GM19397 (cell line): ENCODE measurements around the gene TMX4.
"Not testable (repeated sequence)": the region's sequence is repeated elsewhere in the genome, so short reads cannot be mapped to it uniquely, and the experiment has no call there.

Source experiments
- ATAC-seq: cut with Tn5 transposase; IDR thresholded peaks from one replicate; pipeline ENCODE4 v1.9.1; 2021; ENCODE audit warnings: mild to moderate bottlenecking, moderate library complexity; ENCODE audit not compliant: unreplicated experiment

The TMX4 gene

GRCh38 chr20:7974785-7975435, 44.7 kb downstream of the TMX4 start:
- ATAC-seq = no peak

GRCh38 chr20:7971536-7972280, 47.9 kb downstream of the TMX4 start:
- ATAC-seq = no peak

DNA sequence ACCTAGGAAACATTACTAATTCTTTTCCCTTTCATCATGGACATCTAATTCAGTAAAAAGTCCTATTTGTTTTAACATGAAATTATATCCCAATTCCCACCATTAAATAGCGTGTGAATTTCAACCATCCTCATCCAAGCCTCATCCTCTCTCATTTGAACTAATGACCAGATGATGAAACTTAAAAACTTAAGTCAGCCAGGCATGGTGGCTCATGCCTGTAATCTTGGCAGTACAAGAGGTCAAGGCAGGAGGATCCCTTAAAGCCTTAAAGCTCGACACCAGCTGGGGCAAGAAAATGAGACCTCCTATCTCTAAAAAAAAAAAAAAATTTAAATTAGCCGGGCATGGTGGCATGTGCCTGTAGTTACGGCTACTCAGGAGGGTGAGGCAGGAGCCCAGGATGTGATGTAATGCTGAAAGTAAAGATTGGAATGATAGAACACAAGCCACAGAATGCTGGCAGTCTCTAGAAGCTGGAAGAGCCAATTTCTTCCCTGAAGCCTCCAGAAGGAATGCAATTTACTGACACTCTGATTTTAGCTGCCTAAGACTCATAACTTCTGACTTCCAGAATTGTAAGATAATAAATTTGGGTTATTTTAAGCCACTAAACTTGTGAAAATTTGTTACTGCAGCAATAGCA, 52.2 kb downstream of the TMX4 start:
- no peak for ATAC-seq

DNA sequence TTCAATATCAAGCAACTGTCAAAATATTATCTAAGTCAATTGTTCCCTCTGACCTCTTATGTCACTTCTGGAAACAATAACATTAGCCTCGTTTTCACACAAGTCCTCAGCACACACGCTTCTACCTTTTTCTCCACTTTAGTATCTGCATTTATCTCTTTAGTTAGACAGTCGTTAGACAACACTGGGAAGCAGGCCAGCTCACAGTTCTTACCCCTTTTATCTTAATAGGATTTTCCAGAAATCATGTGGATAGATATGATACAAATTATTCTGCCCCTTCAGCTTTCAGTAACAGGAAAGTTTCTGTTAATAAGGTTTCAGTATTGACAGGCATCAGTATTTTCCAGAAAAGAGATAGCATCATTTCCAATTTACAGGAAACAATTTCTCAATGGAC, 53.4 kb downstream of the TMX4 start:
- ATAC-seq = no peak

DNA sequence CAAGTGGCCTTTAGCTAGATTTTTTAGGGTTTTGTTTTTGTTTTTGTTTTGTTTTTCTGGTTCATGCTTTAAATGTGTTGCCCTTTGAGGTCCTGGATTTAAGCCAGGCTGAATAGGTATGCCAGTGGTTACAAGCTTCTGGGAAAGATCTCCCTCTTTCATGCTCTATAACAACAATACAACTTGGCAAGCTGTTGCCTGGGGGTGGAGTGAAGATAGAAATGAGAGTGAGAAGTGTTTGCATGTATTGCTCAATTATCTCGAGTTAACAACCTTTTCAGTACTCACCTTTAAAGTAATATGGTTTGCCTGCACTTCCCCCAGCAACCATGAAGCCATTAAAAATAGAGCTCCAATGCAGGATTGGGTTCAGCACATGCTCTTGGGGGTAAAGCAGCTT, 60.1 kb downstream of the TMX4 start:
- ATAC-seq = no peak

DNA sequence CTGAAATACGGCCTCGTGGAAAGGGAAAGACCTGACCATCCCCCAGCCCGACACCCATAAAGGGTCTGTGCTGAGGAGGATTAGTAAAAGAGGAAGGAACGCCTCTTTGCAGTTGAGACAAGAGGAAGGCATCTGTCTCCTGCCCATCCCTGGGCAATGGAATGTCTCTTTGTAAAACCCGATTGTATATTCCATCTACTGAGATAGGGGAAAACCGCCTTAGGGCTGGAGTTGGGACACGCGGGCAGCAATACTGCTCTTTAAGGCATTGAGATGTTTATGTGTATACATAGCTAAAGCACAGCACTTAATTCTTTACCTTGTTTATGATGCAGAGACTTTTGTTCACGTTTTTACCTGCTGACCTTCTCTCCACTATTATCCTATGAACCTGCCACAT, 63.0 kb downstream of the TMX4 start:
- not testable (repeated sequence) for ATAC-seq

DNA sequence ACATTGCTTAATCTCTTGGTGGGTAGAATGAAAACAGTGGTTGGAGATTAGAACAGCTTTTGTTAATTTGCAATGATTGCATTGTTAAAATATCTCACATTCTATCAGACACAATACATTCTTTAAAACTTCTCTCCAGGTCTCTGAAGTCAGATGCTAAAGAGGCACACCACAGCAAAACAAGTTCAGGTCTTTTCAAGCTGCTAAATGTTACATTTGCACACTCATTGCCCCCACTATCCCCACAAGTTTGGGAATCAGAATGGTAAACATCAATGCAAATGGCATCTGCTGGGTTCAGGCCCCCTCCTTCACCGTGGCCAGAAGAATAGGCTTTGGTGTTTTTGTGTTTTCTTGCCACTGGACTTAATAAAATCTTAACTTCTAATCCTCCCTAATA, 69.2 kb downstream of the TMX4 start:
- no peak for ATAC-seq

DNA sequence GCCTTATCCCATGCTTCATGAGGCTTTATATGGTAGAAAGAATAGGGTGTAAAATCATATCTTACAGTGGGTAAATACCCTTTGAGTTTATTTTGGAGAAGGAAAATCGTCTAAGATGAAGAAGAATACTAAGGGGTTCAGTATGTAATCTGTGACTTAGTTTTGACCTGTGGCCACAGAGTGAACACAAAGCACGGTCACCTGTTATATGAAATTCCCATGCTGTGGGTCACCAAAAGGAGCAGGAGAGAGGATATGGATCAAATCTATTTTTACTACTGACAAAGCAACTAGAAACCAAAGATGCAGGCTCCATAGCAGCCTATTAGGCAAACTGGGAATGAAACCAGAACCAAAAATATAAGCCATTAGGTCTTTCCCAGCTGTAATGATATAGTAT, 75.7 kb downstream of the TMX4 start:
- ATAC-seq = no peak

DNA sequence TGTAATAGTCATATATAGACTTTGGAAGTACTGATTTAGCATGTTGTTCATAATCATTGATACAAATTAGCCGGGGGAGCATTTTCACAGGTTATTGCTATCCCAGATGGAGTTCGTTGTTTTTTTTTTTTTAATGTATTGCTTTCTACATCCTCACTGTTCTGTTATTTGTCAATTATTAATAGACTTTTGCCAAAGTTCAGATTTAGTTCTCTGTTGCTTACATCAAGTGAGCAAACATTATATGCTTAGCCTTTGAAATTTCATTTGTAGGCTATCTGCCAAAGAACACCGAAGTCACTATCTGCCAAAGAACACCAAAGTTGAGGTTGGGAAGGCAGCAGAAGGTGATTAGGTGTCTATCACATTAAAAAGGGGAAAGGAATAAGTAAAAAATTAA, 79.2 kb downstream of the TMX4 start, which contains the start of gene HAO1:
HAO1 (minus strand) TSS at position 118 of the 400 bp plus-strand sequence; CDS start at position 82, 36 bp downstream.
- ATAC-seq = no peak

DNA sequence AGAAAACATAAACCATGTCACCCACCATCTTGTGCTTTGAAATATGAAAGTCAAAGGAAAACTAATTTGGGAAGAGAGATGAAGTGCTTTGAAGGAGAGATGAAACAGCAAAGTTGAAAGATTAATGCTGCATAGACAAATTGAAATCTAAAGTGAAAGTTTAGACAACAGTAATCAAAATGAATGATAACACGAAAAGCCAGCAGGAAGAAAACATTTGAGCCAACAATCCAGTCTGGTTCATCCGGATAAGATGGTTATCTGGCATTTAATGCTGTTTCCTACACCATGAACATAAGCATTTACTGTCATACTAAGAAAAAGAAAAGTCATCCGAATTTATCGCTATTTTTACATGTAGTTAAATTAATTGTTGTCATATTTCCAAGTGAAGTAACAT, 79.9 kb downstream of the TMX4 start:
- no peak for ATAC-seq

GRCh38 chr20:7938058-7938457, 81.5 kb downstream of the TMX4 start:
- ATAC-seq = no peak

- no peak for ATAC-seq
These were observed 82.2 kb downstream of the TMX4 start for GRCh38 chr20:7937328-7937727.

DNA sequence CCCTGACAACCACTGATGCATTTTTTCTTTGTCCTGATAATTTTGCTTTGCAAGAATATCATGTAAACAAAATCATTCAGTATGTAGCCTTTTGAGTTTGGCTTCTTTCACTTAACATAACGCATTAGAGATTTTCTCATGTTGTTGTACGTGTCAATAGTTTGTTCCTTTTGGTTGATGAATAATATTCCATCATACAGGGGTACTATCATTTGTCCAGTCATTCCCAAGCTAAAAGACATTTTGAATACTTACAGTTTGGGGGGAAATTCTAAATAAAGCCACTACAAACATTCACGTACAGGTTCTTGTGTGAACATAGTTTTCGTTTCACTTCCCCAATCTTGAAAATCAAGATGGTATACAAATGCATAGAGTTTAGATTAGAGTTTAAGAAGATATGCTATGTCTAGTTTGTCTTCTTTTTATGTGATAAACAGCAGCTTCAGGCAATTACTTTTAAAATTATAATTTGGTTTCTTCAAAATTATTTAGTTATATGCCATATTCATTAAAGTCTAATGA, 84.5 kb downstream of the TMX4 start:
- peak; percentile 56 for ATAC-seq

GRCh38 chr20:7933346-7933745, 86.2 kb downstream of the TMX4 start:
- ATAC-seq = no peak

DNA sequence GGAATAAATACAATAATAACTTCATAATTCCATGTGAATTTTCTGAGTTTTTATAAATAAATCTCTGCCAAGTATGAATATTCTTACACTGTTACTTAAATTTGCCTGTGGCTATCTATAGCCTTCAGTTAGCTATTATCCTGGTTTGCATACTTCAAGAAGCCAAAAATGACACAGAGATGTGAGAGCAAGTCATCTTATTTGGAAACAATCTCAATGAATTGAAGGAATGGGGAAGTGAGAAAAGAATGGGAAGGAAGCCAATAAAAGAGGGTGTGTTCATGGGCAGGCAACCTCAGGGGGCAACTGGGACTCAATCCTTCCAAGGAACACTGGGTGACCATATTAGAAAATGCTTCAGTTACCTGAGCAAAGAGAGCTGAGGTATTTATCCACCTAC, 89.2 kb downstream of the TMX4 start:
- ATAC-seq = no peak
